ENCODE data around the gene CEP290. TPM values are rescaled to one million over a fixed set of nuclear protein-coding genes. Genes with fewer than 3 reads are reported as not detected.

CEP290 gene
- total RNA-seq, result 3.4 TPM

- ATAC-seq (peak; percentile 94), DNase-seq (ENCODE audit: low spot score) (peak; percentile 99)
These were observed at the start of gene CEP290, which contains the start of gene TMTC3 for GRCh38 chr12:88141774-88142609. TSS of gene CEP290 (minus strand) at chr12:88142088. CDS start at chr12:88141307, 781 bp downstream. TSS of gene TMTC3 (plus strand) at chr12:88142307. CDS start at chr12:88148316, 6,009 bp downstream.

GRCh38 chr12:88188180-88188579 lies 46.3 kb upstream of the CEP290 start:
- no peak for DNase-seq (ENCODE audit: low spot score)
- ATAC-seq, result no peak

GRCh38 chr12:88187571-88187970 lies 45.7 kb upstream of the CEP290 start:
- DNase-seq (ENCODE audit: low spot score), result no peak
- ATAC-seq, result no peak

GRCh38 chr12:88185988-88186387 lies 44.1 kb upstream of the CEP290 start:
- DNase-seq (ENCODE audit: low spot score) (no peak), ATAC-seq (no peak)

- DNase-seq (ENCODE audit: low spot score) (no peak), ATAC-seq (no peak)
These were observed 43.4 kb upstream of the CEP290 start for GRCh38 chr12:88185279-88185678.

- DNase-seq (ENCODE audit: low spot score) (no peak), ATAC-seq (no peak)
These were observed 42.3 kb upstream of the CEP290 start for GRCh38 chr12:88184196-88184595.

- DNase-seq (ENCODE audit: low spot score) (no peak), ATAC-seq (no peak)
These were observed 40.5 kb upstream of the CEP290 start for GRCh38 chr12:88182416-88182815.

- no peak for ATAC-seq
- DNase-seq (ENCODE audit: low spot score), result no peak
These were observed 40.0 kb upstream of the CEP290 start for GRCh38 chr12:88181881-88182280.

GRCh38 chr12:88179436-88180014 lies 37.6 kb upstream of the CEP290 start:
- DNase-seq (ENCODE audit: low spot score) (no peak), ATAC-seq (no peak)

GRCh38 chr12:88175544-88175943 lies 33.7 kb upstream of the CEP290 start:
- DNase-seq (ENCODE audit: low spot score), result no peak

GRCh38 chr12:88172844-88173407 lies 31.0 kb upstream of the CEP290 start:
- ATAC-seq (no peak), DNase-seq (ENCODE audit: low spot score) (no peak)

More at GRCh38 chr12:88175544-88175943, 33.7 kb upstream of the CEP290 start:
- no peak for ATAC-seq

GRCh38 chr12:88167384-88167783 lies 25.5 kb upstream of the CEP290 start:
- DNase-seq (ENCODE audit: low spot score), result no peak

GRCh38 chr12:88166179-88166578 lies 24.3 kb upstream of the CEP290 start:
- DNase-seq (ENCODE audit: low spot score), result no peak
- no peak for ATAC-seq

More at GRCh38 chr12:88167384-88167783, 25.5 kb upstream of the CEP290 start:
- ATAC-seq, result no peak

GRCh38 chr12:88163371-88163770 lies 21.5 kb upstream of the CEP290 start:
- no peak for DNase-seq (ENCODE audit: low spot score)
- ATAC-seq, result no peak

- DNase-seq (ENCODE audit: low spot score) (no peak), ATAC-seq (no peak)
These were observed 14.3 kb upstream of the CEP290 start for GRCh38 chr12:88156075-88156654.

- ATAC-seq (no peak), DNase-seq (ENCODE audit: low spot score) (no peak)
These were observed 12.1 kb upstream of the CEP290 start for GRCh38 chr12:88153959-88154358.

GRCh38 chr12:88150063-88150462 lies 8.2 kb upstream of the CEP290 start:
- DNase-seq (ENCODE audit: low spot score) (no peak), ATAC-seq (no peak)

GRCh38 chr12:88145567-88146505 lies 3.9 kb upstream of the CEP290 start:
- ATAC-seq, result no peak
- no peak for DNase-seq (ENCODE audit: low spot score)

- ATAC-seq (no peak), DNase-seq (ENCODE audit: low spot score) (no peak)
These were observed 2.9 kb upstream of the CEP290 start for GRCh38 chr12:88144546-88145468.

All from left lobe of liver (tissue), 2 donors.